ENCODE measurements around the gene DCAF11. TPM values are rescaled to one million over a fixed set of nuclear protein-coding genes. Genes with fewer than 3 reads are reported as not detected.

The DCAF11 gene
- total and polyA plus RNA-seq, 2 of the 8 experiments (the other 6 are each of a cell fraction or from before 2014, with no cell fraction given): 60.4 to 63.6 TPM

DNA sequence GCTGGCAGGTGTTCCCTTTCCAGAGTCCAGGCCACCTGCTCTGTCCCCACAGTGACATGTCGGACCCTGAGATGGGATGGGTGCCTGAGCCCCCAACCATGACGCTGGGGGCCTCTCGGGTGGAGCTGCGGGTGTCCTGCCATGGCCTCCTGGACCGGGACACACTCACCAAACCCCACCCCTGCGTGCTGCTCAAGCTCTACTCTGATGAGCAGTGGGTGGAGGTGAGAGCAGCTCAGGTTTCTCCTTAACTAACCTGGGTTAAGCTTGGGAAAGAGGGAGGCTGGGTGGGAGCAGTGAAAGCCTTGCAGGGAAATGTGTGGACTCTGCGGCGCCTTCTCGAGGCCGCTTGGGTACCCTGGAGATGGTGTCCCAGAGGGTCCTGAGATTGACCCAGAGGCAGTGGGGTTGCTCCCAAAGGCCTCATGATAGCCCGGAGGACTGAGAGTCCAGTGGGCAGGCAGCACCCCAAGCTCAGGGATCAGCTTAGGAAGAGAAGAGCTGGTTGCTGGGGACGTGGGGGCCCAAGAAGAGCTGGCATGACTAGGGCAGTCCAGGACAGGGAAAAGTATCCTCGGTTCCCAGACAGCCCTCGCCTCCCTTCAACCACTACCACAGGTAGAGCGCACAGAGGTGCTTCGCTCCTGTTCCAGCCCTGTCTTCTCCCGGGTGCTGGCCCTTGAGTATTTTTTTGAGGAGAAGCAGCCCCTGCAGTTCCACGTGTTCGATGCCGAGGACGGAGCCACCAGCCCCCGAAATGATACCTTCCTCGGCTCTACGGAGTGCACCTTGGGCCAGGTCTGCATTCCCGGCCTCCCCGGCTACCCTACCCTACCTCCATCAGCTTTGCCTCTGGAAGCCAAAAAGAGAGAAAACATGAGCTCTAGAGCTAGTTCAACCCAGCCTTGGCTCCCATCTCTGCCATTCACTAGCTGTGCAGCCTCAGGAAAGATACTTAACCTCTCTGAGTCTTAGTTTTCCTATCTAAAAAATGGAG is 41.4 kb upstream of the DCAF11 start:
- CTCF ChIA-PET (ENCODE audit: partially characterized antibody): interaction anchor here (1.0 to 23.8 kb wide), 10 partner anchors 12 to 235 kb away, joined by 3 to 316 read pairs (median 8); partner anchors contain the start of gene PCK2
- TF ChIP-seq CBX8 (IDR thresholded peaks at IDR 0.05; ENCODE audit: borderline replicate concordance, low read depth, low read length): no peak
- no peak for TF ChIP-seq YY1 (IDR thresholded peaks at IDR 0.05; ENCODE audit: low read depth, low read length)
- no peak for TF ChIP-seq CREB1 (IDR thresholded peaks at IDR 0.05)
- no peak for TF ChIP-seq HDAC2 (IDR thresholded peaks at IDR 0.05; ENCODE audit: borderline replicate concordance in 1 of 2, low read depth in 2 of 2, low read length in 2 of 2)
- TF ChIP-seq SIRT6 (IDR thresholded peaks at IDR 0.05; ENCODE audit: low read length): no peak
- TF ChIP-seq GTF2F1 (IDR thresholded peaks at IDR 0.05; ENCODE audit: borderline replicate concordance, low read depth, low read length): no peak
- TF ChIP-seq KDM4A (IDR thresholded peaks at IDR 0.05; ENCODE audit: low read depth, low read length, severe bottlenecking): no peak
- no peak for TF ChIP-seq MAFK (IDR thresholded peaks at IDR 0.05; ENCODE audit: low read depth, low read length)
- TF ChIP-seq RFX5 (IDR thresholded peaks at IDR 0.05; ENCODE audit: borderline replicate concordance, low read depth, low read length): no peak
- no peak for TF ChIP-seq JUND (IDR thresholded peaks at IDR 0.05; ENCODE audit: low read length)
- TF ChIP-seq POLR2AphosphoS5 (IDR thresholded peaks at IDR 0.05; ENCODE audit: low read depth, low read length): no peak

More for the DNA sequence above, 41.4 kb upstream of the DCAF11 start:
- H2AK5ac ChIP-seq (ENCODE audit: low read depth, low read length): no peak overlapping the region
- H3K4me1 ChIP-seq (replicated peaks in 1 of 4; ENCODE audit: control insufficient read depth in 3 of 4, insufficient read depth in 4 of 4, low read length in 3 of 4): peaks cover 0 to 1% (median 0%) of the 10 kb centered on the region in 4 experiments; a peak in 2 of 7 replicates
- H3K79me2 ChIP-seq (ENCODE audit: control insufficient read depth in 1 of 2, insufficient read depth in 2 of 2, low read length in 2 of 2): no peaks in the 10 kb centered on the region
- H3K79me1 ChIP-seq (ENCODE audit: low read depth, low read length): no peaks in the 10 kb centered on the region
- H2BK20ac ChIP-seq (ENCODE audit: low read length): no peak overlapping the region
- no peak overlapping the region for H3K27ac ChIP-seq (ENCODE audit: low read depth, low read length)
- H4K8ac ChIP-seq (ENCODE audit: extremely low read depth, insufficient read depth, low read length): peak overlapping the region; percentile 31; the same call in 1 of the 2 replicates
- no peak for FAIRE-seq
- H3K18ac ChIP-seq (ENCODE audit: extremely low read depth, low read length): no peak overlapping the region
- 86% methylated on average over 24 of the region's 26 CpGs; no CpG with 5 or more reads in 1 of the 2 experiments for WGBS, 2 experiments (ENCODE audit: extremely low coverage in 1 of 2, insufficient coverage in 1 of 2, insufficient read length in 1 of 2, insufficient replicate concordance in 2 of 2, low coverage in 1 of 2, low lambda C conversion rate in 2 of 2, missing lambda C conversion rate in 1 of 2)
- no peaks in the 10 kb centered on the region for H3K23me2 ChIP-seq (ENCODE audit: low read depth, low read length)
- no peak overlapping the region for H3K4me2 ChIP-seq (ENCODE audit: insufficient read depth in 1 of 2, low read depth in 2 of 2, low read length in 2 of 2)
- no peak overlapping the region for H3K9ac ChIP-seq (replicated peaks in 1 of 4; ENCODE audit: extremely low read depth in 1 of 4, low read depth in 3 of 4, low read length in 3 of 4)
- H2BK12ac ChIP-seq (ENCODE audit: low read depth, low read length): no peak overlapping the region; the same call in 1 of the 2 replicates
- no peaks in the 10 kb centered on the region; a peak in 1 of 7 replicates for H3K27me3 ChIP-seq (replicated peaks in 1 of 4; ENCODE audit: control insufficient read depth in 3 of 4, extremely low read depth in 1 of 4, insufficient read depth in 3 of 4, low read length in 3 of 4)
- H3K56ac ChIP-seq (replicated peaks; ENCODE audit: insufficient read length, low read depth, low read length): no peak overlapping the region
- no peak overlapping the region for H4K5ac ChIP-seq (ENCODE audit: insufficient read length, low read depth, low read length)
- no peaks in the 10 kb centered on the region for H4K20me1 ChIP-seq (replicated peaks in 1 of 2; ENCODE audit: control insufficient read depth in 1 of 2, insufficient read depth in 2 of 2, low read length in 2 of 2)
- H3K4ac ChIP-seq (replicated peaks; ENCODE audit: insufficient read length, low read depth, low read length): no peak overlapping the region
- H2BK120ac ChIP-seq (replicated peaks; ENCODE audit: low read depth, low read length): no peak overlapping the region
- DNase-seq (ENCODE audit: low read depth in 1 of 2, low spot score in 2 of 2): no peak
- H3K23ac ChIP-seq (ENCODE audit: insufficient read length): no peak overlapping the region
- H4K91ac ChIP-seq (replicated peaks; ENCODE audit: insufficient read length, low read length): no peak overlapping the region
- no peak overlapping the region for H2BK5ac ChIP-seq (ENCODE audit: low read depth, low read length)
- no peak overlapping the region for H2BK15ac ChIP-seq (ENCODE audit: low read length)
- H2AFZ ChIP-seq (ENCODE audit: low read length): no peak overlapping the region
- no peaks in the 10 kb centered on the region for H3K9me3 ChIP-seq (ENCODE audit: insufficient read depth in 2 of 2, low read depth in 1 of 2, low read length in 1 of 2)
- POLR2A ChIA-PET (ENCODE audit: partially characterized antibody): interaction anchor here (1.0 to 27.2 kb wide), 5 partner anchors 8 to 108 kb away, joined by 3 to 626 read pairs (median 5); partner anchors contain the start of gene PCK2
- H3K36me3 ChIP-seq (ENCODE audit: control insufficient read depth in 2 of 4, insufficient read depth in 4 of 4, low read length in 3 of 4): no peaks in the 10 kb centered on the region
- no peak overlapping the region for H3K4me3 ChIP-seq (ENCODE audit: extremely low read depth in 1 of 4, insufficient read depth in 2 of 4, low read depth in 3 of 4, low read length in 4 of 4)
- no peak overlapping the region for H3K14ac ChIP-seq (ENCODE audit: insufficient read length)

Data from H1 (cell line).